OCI-M2 (cell line): Measurements from ENCODE around the gene PWWP2B.

ENCODE experiments used
- DNase-seq: peaks from one replicate; lab custom pipeline; 2025; ENCODE audit not compliant: unreplicated experiment; lab: John Stamatoyannopoulos, UW

The PWWP2B gene

DNA sequence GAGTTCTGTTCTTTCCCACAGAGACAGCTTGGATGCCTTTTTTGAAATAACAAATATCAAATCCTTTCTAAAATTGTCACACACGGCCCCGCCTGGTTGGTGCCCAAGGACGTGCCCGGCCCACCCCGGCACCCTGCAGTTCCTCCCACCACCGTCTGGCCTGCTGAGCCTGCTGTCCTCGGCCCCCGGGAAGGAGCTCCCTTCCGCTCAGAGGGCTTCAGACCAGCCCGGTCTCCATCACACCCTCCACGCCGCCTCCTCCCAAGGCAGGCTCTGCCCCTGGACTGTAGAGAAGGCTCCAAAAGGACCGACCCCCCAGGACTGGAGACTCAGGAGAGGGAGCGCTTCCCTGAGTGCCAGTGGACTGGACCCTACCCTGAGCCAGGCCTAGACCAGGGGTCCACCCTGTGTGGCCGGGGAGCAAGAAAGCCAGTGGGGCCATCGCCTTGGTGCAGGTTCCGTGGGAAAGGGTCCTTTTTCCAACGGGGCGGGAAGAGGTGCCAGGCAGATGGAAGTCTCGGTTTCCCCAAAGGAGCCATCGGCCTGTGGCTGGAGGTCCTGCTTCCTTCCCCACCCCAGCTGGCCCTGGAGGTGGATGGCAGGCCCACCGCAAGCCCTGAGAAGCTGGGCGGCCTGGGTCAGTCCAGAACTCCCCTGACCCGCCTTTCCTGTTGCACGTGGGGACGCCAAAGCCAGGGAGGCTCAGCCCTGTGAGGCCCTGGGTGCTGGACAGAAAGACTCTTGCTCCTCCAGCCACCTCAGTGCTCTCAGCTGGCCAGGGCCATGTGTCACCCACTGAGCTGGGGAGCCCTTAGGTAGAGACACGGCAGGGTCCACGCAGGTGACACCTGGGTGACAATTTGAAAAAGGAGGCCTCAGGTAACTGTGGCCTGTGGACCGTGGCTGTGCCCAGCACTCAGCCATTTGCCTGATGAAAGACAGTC lies 69.8 kb downstream of the PWWP2B start:
- DNase-seq = no peak
